ENCODE measurements around the gene GAMT.
"Not testable (repeated sequence)": the region's sequence is repeated elsewhere in the genome, so short reads cannot be mapped to it uniquely, and the experiment has no call there.

The GAMT gene

GRCh38 chr19:1433119-1434039 is 32.0 kb upstream of the GAMT start:
- DNase-seq (ENCODE audit: low read depth) = no peak

GRCh38 chr19:1432507-1432887 is 31.2 kb upstream of the GAMT start:
- no peak for DNase-seq (ENCODE audit: low read depth)

GRCh38 chr19:1431759-1432506 is 30.6 kb upstream of the GAMT start:
- DNase-seq (ENCODE audit: low read depth) = no peak

GRCh38 chr19:1430246-1430645 is 28.9 kb upstream of the GAMT start:
- no peak for DNase-seq (ENCODE audit: low read depth)

- DNase-seq (ENCODE audit: low read depth) = no peak
Measured at GRCh38 chr19:1429750-1430149, 28.4 kb upstream of the GAMT start.

- DNase-seq (ENCODE audit: low read depth) = no peak
Measured at GRCh38 chr19:1428738-1429391, 27.5 kb upstream of the GAMT start.

GRCh38 chr19:1427221-1427920 is 26.0 kb upstream of the GAMT start:
- DNase-seq (ENCODE audit: low read depth) = no peak

- DNase-seq (ENCODE audit: low read depth) = no peak
Measured at GRCh38 chr19:1426736-1427135, 25.4 kb upstream of the GAMT start.

- DNase-seq (ENCODE audit: low read depth) = no peak
Measured at GRCh38 chr19:1425902-1426301, 24.6 kb upstream of the GAMT start.

GRCh38 chr19:1425102-1425837 is 23.9 kb upstream of the GAMT start:
- no peak for DNase-seq (ENCODE audit: low read depth)

GRCh38 chr19:1424192-1424955 is 23.0 kb upstream of the GAMT start:
- DNase-seq (ENCODE audit: low read depth) = no peak

- DNase-seq (ENCODE audit: low read depth) = no peak
Measured at GRCh38 chr19:1423436-1424191, 22.3 kb upstream of the GAMT start.

GRCh38 chr19:1422943-1423342 is 21.6 kb upstream of the GAMT start:
- no peak for DNase-seq (ENCODE audit: low read depth)

GRCh38 chr19:1422360-1422759 is 21.0 kb upstream of the GAMT start:
- DNase-seq (ENCODE audit: low read depth) = no peak

- no peak for DNase-seq (ENCODE audit: low read depth)
Measured at GRCh38 chr19:1421958-1422305, 20.6 kb upstream of the GAMT start.

- no peak for DNase-seq (ENCODE audit: low read depth)
Measured at GRCh38 chr19:1421218-1421957, 20.0 kb upstream of the GAMT start.

- DNase-seq (ENCODE audit: low read depth) = no peak
Measured at GRCh38 chr19:1420590-1420989, 19.2 kb upstream of the GAMT start.

GRCh38 chr19:1420085-1420484 is 18.7 kb upstream of the GAMT start:
- not testable (repeated sequence) for DNase-seq (ENCODE audit: low read depth)

Measured in activated T-cell treated with anti-CD3 and anti-CD28 coated beads for 1 hour (primary cell).